Natural killer cell (primary cell): ENCODE results near the gene NTRK2. TPM values are rescaled to one million over a fixed set of nuclear protein-coding genes. Genes with fewer than 3 reads are reported as not detected.

Source experiments
- ATAC-seq, 3 donors: fragments of 150-1000 bp in 2 of 3; fragments of 200-7000 bp in 1 of 3; cut with Tn5 transposase; 1 replicate in 1 of 3; 2 replicates in 2 of 3; pipeline ENCODE4 v1.10.0; 2021; ENCODE audit warnings: mild to moderate bottlenecking in 2 of 3, moderate library complexity in 2 of 3
- DNase-seq, 2 donors: peaks; one replicate each; pipeline versions ENCODE4 v3.0.0 to v3.0.0-alpha.2; 2013 to 2021; ENCODE audit warnings: mixed read lengths in 1 of 2
- H3K27ac ChIP-seq: one replicate; pipeline ENCODE4 v1.5.1; 2013; ENCODE audit warnings: mild to moderate bottlenecking, low read length
- H3K27me3 ChIP-seq: one replicate; pipeline ENCODE4 v1.6.1; 2013; ENCODE audit warnings: low read length; ENCODE audit not compliant: control insufficient read depth, insufficient read depth
- H3K36me3 ChIP-seq: one replicate; pipeline ENCODE4 v1.6.1; 2013; ENCODE audit warnings: low read length; ENCODE audit not compliant: control insufficient read depth, insufficient read depth
- H3K4me1 ChIP-seq: one replicate; pipeline ENCODE4 v1.6.1; 2013; ENCODE audit warnings: low read length; ENCODE audit not compliant: control insufficient read depth, insufficient read depth
- H3K4me3 ChIP-seq: one replicate; pipeline ENCODE4 v1.5.1; 2013; ENCODE audit warnings: low read length
- H3K9me3 ChIP-seq: one replicate; pipeline ENCODE4 v1.6.1; 2013; ENCODE audit warnings: low read length; ENCODE audit not compliant: control insufficient read depth, insufficient read depth
- H3K27ac Mint-ChIP-seq, 2 donors: one replicate each; pipeline ENCODE4 v1.8.0; 2022; ENCODE audit warnings: mild to moderate bottlenecking in 2 of 2, mixed read lengths in 2 of 2, moderate library complexity in 1 of 2
- H3K27me3 Mint-ChIP-seq, 2 donors: one replicate each; pipeline ENCODE4 v1.8.0; 2022; ENCODE audit warnings: low read depth in 2 of 2, mixed read lengths in 2 of 2
- H3K36me3 Mint-ChIP-seq: one replicate; pipeline ENCODE4 v1.8.0; 2022; ENCODE audit warnings: mixed read lengths
- H3K4me1 Mint-ChIP-seq, 2 donors: one replicate each; pipeline ENCODE4 v1.8.0; 2022; ENCODE audit warnings: mixed read lengths in 2 of 2
- H3K4me3 Mint-ChIP-seq: one replicate; pipeline ENCODE4 v1.8.0; 2022; ENCODE audit warnings: mild to moderate bottlenecking, moderate library complexity, mixed read lengths
- H3K9me3 Mint-ChIP-seq, 2 donors: one replicate each; pipeline ENCODE4 v1.8.0; 2022; ENCODE audit warnings: mixed read lengths in 2 of 2
- WGBS: methylation state at CpG from one replicate; pipeline ENCODE4 v1.1.7; 2013; ENCODE audit warnings: missing lambda C conversion rate; ENCODE audit not compliant: insufficient coverage; 5-methylcytosine and 5-hydroxymethylcytosine counted together
- intact Hi-C: fragments of 100-400 bp; cut with micrococcal nuclease; formaldehyde crosslinking; loops from one replicate; pipeline ENCODE4 v1.14.2; 2022
- total RNA-seq, 4 donors: library from RNA; stranded (reverse); fragments of 120-200 nt in 1 of 4; gene quantifications; one replicate each; pipeline versions ENCODE4 v1.2.3 to v1.2.4, GENCODE V29; 2013 to 2022
- TF ChIP-seq, protein P1 (sequence below): fragments of 200-600 bp; IDR thresholded peaks from one replicate; pipeline ENCODE4 v1.8.0; 2022; ENCODE audit warnings: antibody characterized with exemption

NTRK2 gene
- total RNA-seq, 3 donors from 2014 or later (not counting 1 experiment from before 2014, with no cell fraction given): 0.08 TPM; not detected in 2

DNA sequence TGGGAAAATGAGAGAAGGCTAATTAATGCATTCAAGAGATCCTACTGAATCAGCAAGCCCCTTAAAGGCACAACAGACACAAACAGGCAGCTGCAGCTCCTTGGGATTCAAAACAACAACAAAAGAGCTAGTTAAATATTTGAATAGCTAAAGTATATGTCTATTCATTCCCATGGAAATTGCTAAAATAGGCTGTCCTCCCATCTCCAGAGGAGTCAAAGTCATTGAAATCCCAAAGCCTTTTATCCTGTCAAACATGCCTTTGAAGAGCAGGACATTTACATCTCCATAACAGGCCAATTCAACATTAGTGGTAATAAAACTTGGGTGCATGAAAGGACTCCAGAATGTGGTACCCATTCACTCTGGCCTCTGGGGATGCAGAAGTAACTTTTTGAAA, 177.4 kb downstream of the NTRK2 start:
- no peak overlapping the region for H3K27ac Mint-ChIP-seq
- H3K36me3 ChIP-seq: no peaks in the 10 kb centered on the region
- no peaks in the 10 kb centered on the region for H3K4me1 ChIP-seq
- H3K4me3 Mint-ChIP-seq: no peak overlapping the region
- no peaks in the 10 kb centered on the region for H3K36me3 Mint-ChIP-seq
- no peak overlapping the region for H3K4me3 ChIP-seq
- TF ChIP-seq, protein P1, sequence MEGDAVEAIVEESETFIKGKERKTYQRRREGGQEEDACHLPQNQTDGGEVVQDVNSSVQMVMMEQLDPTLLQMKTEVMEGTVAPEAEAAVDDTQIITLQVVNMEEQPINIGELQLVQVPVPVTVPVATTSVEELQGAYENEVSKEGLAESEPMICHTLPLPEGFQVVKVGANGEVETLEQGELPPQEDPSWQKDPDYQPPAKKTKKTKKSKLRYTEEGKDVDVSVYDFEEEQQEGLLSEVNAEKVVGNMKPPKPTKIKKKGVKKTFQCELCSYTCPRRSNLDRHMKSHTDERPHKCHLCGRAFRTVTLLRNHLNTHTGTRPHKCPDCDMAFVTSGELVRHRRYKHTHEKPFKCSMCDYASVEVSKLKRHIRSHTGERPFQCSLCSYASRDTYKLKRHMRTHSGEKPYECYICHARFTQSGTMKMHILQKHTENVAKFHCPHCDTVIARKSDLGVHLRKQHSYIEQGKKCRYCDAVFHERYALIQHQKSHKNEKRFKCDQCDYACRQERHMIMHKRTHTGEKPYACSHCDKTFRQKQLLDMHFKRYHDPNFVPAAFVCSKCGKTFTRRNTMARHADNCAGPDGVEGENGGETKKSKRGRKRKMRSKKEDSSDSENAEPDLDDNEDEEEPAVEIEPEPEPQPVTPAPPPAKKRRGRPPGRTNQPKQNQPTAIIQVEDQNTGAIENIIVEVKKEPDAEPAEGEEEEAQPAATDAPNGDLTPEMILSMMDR: no peak
- H3K27me3 Mint-ChIP-seq: peaks cover 2 to 19% of the 10 kb centered on the region in 2 donors
- no peaks in the 10 kb centered on the region for H3K27me3 ChIP-seq
- no peak for DNase-seq
- no peaks in the 10 kb centered on the region for H3K9me3 Mint-ChIP-seq
- H3K4me1 Mint-ChIP-seq: no peaks in the 10 kb centered on the region
- no peak for ATAC-seq
- H3K27ac ChIP-seq: no peak overlapping the region
- intact Hi-C loops: no loop called here
- H3K9me3 ChIP-seq: no peaks in the 10 kb centered on the region

DNA sequence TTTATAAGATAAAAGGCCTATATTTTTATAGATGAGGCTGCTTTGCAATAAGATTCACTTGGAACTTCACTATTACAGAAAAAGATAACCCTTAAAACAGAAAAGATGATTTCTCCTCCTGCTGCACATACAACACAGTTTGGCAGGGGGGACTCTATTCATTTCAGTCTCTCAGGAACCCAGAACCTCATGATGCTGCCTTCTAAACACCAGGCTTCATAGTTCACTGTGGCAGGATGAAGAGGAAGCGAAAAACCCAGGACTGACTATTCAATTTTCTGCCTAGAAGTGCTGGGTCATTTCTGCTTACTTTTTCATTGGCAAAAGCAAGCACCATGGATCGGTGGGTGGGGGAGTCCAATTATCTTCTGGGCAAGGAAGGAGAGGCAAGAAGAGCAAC, 179.5 kb downstream of the NTRK2 start:
- H3K27ac ChIP-seq: no peak overlapping the region
- intact Hi-C loops: no loop called here
- 78% methylated on average over 2 of the region's 2 CpGs for WGBS
- H3K27me3 ChIP-seq: no peaks in the 10 kb centered on the region
- ATAC-seq: no peak
- H3K36me3 Mint-ChIP-seq: no peaks in the 10 kb centered on the region
- H3K4me1 Mint-ChIP-seq: no peaks in the 10 kb centered on the region
- no peak overlapping the region for H3K27ac Mint-ChIP-seq
- H3K9me3 Mint-ChIP-seq: no peaks in the 10 kb centered on the region
- no peaks in the 10 kb centered on the region for H3K36me3 ChIP-seq
- no peak for DNase-seq
- no peak overlapping the region for H3K4me3 ChIP-seq
- no peaks in the 10 kb centered on the region for H3K4me1 ChIP-seq
- H3K4me3 Mint-ChIP-seq: no peak overlapping the region
- no peaks in the 10 kb centered on the region for H3K9me3 ChIP-seq
- H3K27me3 Mint-ChIP-seq: peaks cover 0 to 19% of the 10 kb centered on the region in 2 donors
- TF ChIP-seq, protein P1: no peak

DNA sequence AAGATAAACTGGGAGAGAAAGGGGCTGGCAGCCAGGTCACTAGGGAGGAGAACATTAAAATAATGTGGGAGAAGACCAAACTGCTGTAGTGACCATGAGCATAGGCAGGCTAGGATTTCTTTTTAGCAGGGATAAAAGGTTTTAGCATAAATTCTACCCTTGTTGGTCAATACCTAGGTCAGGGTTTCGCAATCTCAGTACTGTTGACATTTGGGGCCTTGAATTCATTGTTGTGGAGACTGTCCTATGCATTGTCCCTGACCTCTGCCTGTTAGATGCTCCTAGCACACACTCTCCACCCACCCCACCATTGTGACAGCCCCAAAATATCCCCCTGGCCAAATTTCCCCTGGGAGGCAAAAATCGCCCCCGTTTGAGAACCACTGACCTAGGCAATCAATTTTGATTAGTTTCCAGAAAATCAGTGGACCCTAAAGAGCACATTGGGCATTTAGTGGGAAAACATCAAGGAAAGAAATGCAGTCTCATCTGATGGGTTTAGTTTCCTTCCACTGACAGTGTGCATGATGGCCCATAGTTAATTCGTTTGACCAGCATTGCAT, 181.4 kb downstream of the NTRK2 start:
- Histone ChIP-seq H3K27me3 (no peaks in the 10 kb centered on the region), H3K4me1 (no peaks in the 10 kb centered on the region), H3K4me3 (no peak overlapping the region), H3K9me3 (no peaks in the 10 kb centered on the region), H3K36me3 (no peaks in the 10 kb centered on the region), H3K27ac (no peak overlapping the region)
- Mint-ChIP-seq H3K27ac (no peak overlapping the region), H3K36me3 (no peaks in the 10 kb centered on the region), H3K4me1 (no peaks in the 10 kb centered on the region), H3K9me3 (no peaks in the 10 kb centered on the region), H3K4me3 (no peak overlapping the region), H3K27me3 (peaks cover 0 to 26% of the 10 kb centered on the region in 2 donors)
- TF ChIP-seq, protein P1: no peak
- no peak for ATAC-seq
- WGBS: 98% methylated on average over 4 of the region's 4 CpGs
- intact Hi-C loops: loop anchor here (10.0 kb wide), 1 partner anchor 56 kb away; no protein-coding TSS in a partner anchor
- DNase-seq: no peak
